ENCODE results near the gene GPR139.

Gene GPR139

GRCh38 chr16:20073203-20074098, at the start of gene GPR139:
GPR139 (minus strand) TSS chr16:20073890; CDS start chr16:20073616, 274 bp downstream.
- Mint-ChIP-seq H3K36me3 (ENCODE audit: insufficient read depth) (peaks cover 2% of the 10 kb centered on the region), H3K9me3 (peaks cover 7% of the 10 kb centered on the region), H3K4me3 (no peak within 1 kb of the TSS), H3K27me3 (peaks cover 44% of the 10 kb centered on the region), H3K27ac (ENCODE audit: low read depth) (no peak within 1 kb of the TSS), H3K4me1 (no peaks in the 10 kb centered on the region)
- DNase-seq (ENCODE audit: low spot score in 2 of 2), result no peak
- no peak for ATAC-seq (replicated peaks; ENCODE audit: extremely low read depth, poor library complexity, severe bottlenecking)

- no peaks in the 10 kb centered on the region for H3K4me1 Mint-ChIP-seq
- no peak for DNase-seq (ENCODE audit: low spot score in 2 of 2)
- no peak for ATAC-seq (replicated peaks; ENCODE audit: extremely low read depth, poor library complexity, severe bottlenecking)
- H3K27ac Mint-ChIP-seq (ENCODE audit: low read depth), result no peak overlapping the region
- H3K27me3 Mint-ChIP-seq, result peaks cover 22% of the 10 kb centered on the region
- H3K36me3 Mint-ChIP-seq (ENCODE audit: insufficient read depth), result peaks cover 2% of the 10 kb centered on the region
- peaks cover 15% of the 10 kb centered on the region for H3K9me3 Mint-ChIP-seq
- no peak overlapping the region for H3K4me3 Mint-ChIP-seq
Observed at GRCh38 chr16:20122011-20122410, 48.3 kb upstream of the GPR139 start.

DNA sequence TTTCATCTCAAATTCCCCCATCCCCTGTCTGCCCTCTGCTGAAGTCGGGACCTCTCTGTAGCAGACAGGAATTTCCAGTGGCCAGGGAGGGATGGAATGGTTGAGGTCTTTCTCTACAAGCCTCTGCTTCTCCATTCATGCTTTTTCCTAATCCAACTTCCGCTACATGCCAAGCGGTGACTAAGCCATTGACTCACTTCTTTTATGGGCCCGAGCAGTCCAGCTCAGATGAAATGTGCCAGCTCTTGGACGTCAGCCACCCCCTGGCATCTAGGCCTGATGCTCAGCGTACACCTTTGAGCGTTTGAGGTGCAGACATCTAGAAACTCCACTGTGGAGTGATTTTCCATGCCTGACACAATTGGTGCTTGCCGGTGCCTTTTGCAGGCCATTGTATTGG, 40.7 kb upstream of the GPR139 start:
- no peak for ATAC-seq (replicated peaks; ENCODE audit: extremely low read depth, poor library complexity, severe bottlenecking)
- Mint-ChIP-seq H3K27ac (ENCODE audit: low read depth) (no peak overlapping the region), H3K4me3 (no peak overlapping the region), H3K36me3 (ENCODE audit: insufficient read depth) (no peaks in the 10 kb centered on the region), H3K4me1 (no peaks in the 10 kb centered on the region), H3K9me3 (no peaks in the 10 kb centered on the region), H3K27me3 (peaks cover 10% of the 10 kb centered on the region)
- no peak for DNase-seq (ENCODE audit: low spot score in 2 of 2)

DNA sequence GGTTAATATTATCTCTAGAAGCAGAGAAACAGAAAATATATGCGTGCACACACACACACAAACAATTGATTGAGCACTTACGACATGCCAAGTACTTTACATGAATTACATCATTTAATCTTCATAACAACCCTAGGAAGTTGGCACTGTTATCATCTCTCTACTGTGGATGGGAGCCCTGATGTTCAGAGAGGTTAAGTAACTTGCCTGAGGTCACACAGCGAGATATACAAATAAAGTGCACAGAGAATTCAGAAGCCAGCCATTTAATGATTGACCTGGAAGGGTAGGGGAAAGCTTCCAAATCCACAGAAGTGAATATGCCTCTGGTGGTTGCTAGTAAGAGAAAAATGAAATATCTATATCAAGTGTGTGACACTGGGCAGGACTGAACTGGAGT, 37.5 kb upstream of the GPR139 start:
- no peak for DNase-seq (ENCODE audit: low spot score in 2 of 2)
- H3K27ac Mint-ChIP-seq (ENCODE audit: low read depth), result no peak overlapping the region
- no peaks in the 10 kb centered on the region for H3K4me1 Mint-ChIP-seq
- H3K27me3 Mint-ChIP-seq, result peaks cover 7% of the 10 kb centered on the region
- ATAC-seq (replicated peaks; ENCODE audit: extremely low read depth, poor library complexity, severe bottlenecking), result no peak
- H3K4me3 Mint-ChIP-seq, result no peak overlapping the region
- peaks cover 6% of the 10 kb centered on the region for H3K9me3 Mint-ChIP-seq
- H3K36me3 Mint-ChIP-seq (ENCODE audit: insufficient read depth), result peaks cover 2% of the 10 kb centered on the region

GRCh38 chr16:20107083-20107482, 33.4 kb upstream of the GPR139 start:
- H3K27ac Mint-ChIP-seq (ENCODE audit: low read depth), result no peak overlapping the region
- peaks cover 7% of the 10 kb centered on the region for H3K27me3 Mint-ChIP-seq
- peaks cover 14% of the 10 kb centered on the region for H3K9me3 Mint-ChIP-seq
- DNase-seq (ENCODE audit: low spot score in 2 of 2) (no peak), ATAC-seq (replicated peaks; ENCODE audit: extremely low read depth, poor library complexity, severe bottlenecking) (no peak)
- peaks cover 2% of the 10 kb centered on the region for H3K36me3 Mint-ChIP-seq (ENCODE audit: insufficient read depth)
- no peak overlapping the region for H3K4me3 Mint-ChIP-seq
- no peaks in the 10 kb centered on the region for H3K4me1 Mint-ChIP-seq

DNA sequence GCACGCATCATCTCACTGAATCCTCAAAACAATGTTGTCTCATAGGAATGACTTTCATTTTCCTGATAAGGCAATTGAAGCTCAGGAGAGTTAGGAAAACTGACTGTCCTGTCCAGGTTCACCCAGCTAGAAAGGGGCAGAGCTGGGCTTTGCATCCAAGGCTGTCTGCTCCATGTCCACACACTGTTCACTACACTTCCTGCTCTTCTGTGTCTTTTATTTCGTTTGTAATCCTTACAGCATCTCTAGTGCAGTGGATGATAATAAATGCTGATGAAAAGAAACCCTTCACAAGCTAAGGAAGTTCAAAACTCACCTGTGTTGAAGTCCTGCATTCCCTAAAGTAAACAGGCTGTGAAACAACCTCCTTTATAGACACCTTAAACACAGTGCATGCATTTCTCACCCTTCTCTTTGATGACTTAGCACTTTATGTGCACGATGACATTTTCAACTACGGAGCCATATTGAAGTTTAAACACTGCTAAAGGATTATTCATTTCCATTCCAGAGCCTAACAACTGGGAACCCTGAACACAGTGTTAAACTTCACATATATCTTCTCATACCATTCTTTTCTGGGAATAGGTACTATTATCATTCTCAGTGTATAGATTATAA, 31.0 kb upstream of the GPR139 start:
- H3K27me3 Mint-ChIP-seq, result peaks cover 7% of the 10 kb centered on the region
- H3K36me3 Mint-ChIP-seq (ENCODE audit: insufficient read depth), result peaks cover 2% of the 10 kb centered on the region
- no peaks in the 10 kb centered on the region for H3K4me1 Mint-ChIP-seq
- ATAC-seq (replicated peaks; ENCODE audit: extremely low read depth, poor library complexity, severe bottlenecking), result no peak
- peaks cover 19% of the 10 kb centered on the region for H3K9me3 Mint-ChIP-seq
- H3K4me3 Mint-ChIP-seq, result no peak overlapping the region
- no peak overlapping the region for H3K27ac Mint-ChIP-seq (ENCODE audit: low read depth)
- no peak for DNase-seq (ENCODE audit: low spot score in 2 of 2)

DNA sequence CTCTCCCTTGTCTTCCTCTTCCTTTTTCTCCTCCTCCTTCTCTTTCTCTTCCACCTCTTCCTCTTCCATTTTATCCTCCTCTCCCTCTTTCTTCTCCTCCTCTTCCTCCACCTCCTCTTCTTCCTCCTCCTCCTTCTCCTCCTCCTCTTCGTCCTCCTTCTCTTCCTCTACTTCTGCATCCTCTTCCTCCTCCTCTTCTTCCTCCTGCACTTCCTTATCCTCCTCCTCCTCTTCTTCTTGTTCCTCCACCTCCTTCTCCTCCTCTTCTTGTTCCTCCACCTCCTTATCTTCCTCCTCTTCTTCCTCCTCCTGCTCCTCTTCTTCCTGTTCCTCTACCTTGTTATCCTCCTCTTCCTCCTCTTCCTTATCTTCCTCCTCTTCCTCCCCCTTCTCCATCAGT, 28.8 kb upstream of the GPR139 start:
- H3K27me3 Mint-ChIP-seq, result no peaks in the 10 kb centered on the region
- H3K4me1 Mint-ChIP-seq, result no peaks in the 10 kb centered on the region

GRCh38 chr16:20102021-20102420, 28.3 kb upstream of the GPR139 start:
- ATAC-seq (replicated peaks; ENCODE audit: extremely low read depth, poor library complexity, severe bottlenecking), result no peak
- Mint-ChIP-seq H3K36me3 (ENCODE audit: insufficient read depth) (peaks cover 2% of the 10 kb centered on the region), H3K4me1 (no peaks in the 10 kb centered on the region), H3K27ac (ENCODE audit: low read depth) (no peak overlapping the region), H3K27me3 (peaks cover 4% of the 10 kb centered on the region), H3K9me3 (peaks cover 18% of the 10 kb centered on the region), H3K4me3 (no peak overlapping the region)
- DNase-seq (ENCODE audit: low spot score in 2 of 2), result no peak

More for the DNA sequence above, 28.8 kb upstream of the GPR139 start:
- ATAC-seq (replicated peaks; ENCODE audit: extremely low read depth, poor library complexity, severe bottlenecking) (no peak), DNase-seq (ENCODE audit: low spot score in 2 of 2) (no peak)
- Mint-ChIP-seq H3K4me3 (no peak overlapping the region), H3K27ac (ENCODE audit: low read depth) (no peak overlapping the region), H3K9me3 (peaks cover 18% of the 10 kb centered on the region), H3K36me3 (ENCODE audit: insufficient read depth) (peaks cover 2% of the 10 kb centered on the region)

DNA sequence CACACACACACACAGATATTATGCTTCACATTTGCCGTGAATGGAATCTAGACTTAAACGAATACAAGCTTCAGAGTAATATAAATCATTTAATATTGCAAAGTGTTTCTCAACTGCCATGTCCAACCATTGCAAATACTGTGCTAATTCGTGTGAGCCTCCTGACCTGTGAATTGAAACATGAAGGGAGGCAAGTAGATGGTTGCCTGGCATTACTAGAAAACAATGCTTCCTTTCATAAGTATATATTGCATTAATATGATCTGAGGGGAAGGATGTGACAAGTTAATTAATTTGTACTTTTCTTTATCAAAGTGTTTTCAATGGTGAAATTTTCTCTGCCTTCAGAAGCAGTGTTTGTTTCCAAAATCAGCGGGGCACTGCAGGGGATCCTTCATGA, 25.7 kb upstream of the GPR139 start:
- Mint-ChIP-seq H3K9me3 (peaks cover 22% of the 10 kb centered on the region), H3K36me3 (ENCODE audit: insufficient read depth) (no peaks in the 10 kb centered on the region), H3K27ac (ENCODE audit: low read depth) (no peak overlapping the region), H3K4me3 (no peak overlapping the region), H3K4me1 (no peaks in the 10 kb centered on the region), H3K27me3 (peaks cover 8% of the 10 kb centered on the region)
- no peak for ATAC-seq (replicated peaks; ENCODE audit: extremely low read depth, poor library complexity, severe bottlenecking)
- DNase-seq (ENCODE audit: low spot score in 2 of 2), result no peak

DNA sequence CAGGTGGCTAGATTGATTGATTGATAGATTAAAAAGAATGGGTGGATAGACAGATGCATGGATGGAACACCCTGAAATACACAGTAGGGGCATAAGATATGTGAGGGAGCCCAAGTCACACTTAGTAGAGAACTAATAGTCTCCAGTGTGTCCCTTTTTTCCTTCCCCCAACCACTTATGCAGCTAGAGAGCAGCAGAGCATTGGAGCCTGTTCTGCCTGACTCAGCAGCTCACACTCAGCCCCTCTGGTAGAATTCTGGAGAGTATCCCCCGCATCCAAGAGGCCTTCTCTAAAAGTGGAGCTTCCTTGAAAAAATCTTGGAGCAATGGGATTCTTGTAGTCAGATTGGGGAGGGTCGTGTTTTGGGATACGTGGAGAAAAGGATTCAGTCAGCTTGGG, 20.5 kb upstream of the GPR139 start:
- Mint-ChIP-seq H3K4me3 (no peak overlapping the region), H3K9me3 (peaks cover 9% of the 10 kb centered on the region), H3K36me3 (ENCODE audit: insufficient read depth) (no peaks in the 10 kb centered on the region), H3K27ac (ENCODE audit: low read depth) (no peak overlapping the region), H3K27me3 (peaks cover 8% of the 10 kb centered on the region), H3K4me1 (no peaks in the 10 kb centered on the region)
- DNase-seq (ENCODE audit: low spot score in 2 of 2), result no peak
- ATAC-seq (replicated peaks; ENCODE audit: extremely low read depth, poor library complexity, severe bottlenecking), result no peak

- DNase-seq (ENCODE audit: low spot score in 2 of 2), result no peak
- Mint-ChIP-seq H3K27me3 (no peaks in the 10 kb centered on the region), H3K4me1 (no peaks in the 10 kb centered on the region), H3K36me3 (ENCODE audit: insufficient read depth) (no peaks in the 10 kb centered on the region), H3K27ac (ENCODE audit: low read depth) (no peak overlapping the region), H3K9me3 (no peaks in the 10 kb centered on the region), H3K4me3 (no peak overlapping the region)
- ATAC-seq (replicated peaks; ENCODE audit: extremely low read depth, poor library complexity, severe bottlenecking), result no peak
Observed at GRCh38 chr16:20089246-20089965, 15.7 kb upstream of the GPR139 start.

DNA sequence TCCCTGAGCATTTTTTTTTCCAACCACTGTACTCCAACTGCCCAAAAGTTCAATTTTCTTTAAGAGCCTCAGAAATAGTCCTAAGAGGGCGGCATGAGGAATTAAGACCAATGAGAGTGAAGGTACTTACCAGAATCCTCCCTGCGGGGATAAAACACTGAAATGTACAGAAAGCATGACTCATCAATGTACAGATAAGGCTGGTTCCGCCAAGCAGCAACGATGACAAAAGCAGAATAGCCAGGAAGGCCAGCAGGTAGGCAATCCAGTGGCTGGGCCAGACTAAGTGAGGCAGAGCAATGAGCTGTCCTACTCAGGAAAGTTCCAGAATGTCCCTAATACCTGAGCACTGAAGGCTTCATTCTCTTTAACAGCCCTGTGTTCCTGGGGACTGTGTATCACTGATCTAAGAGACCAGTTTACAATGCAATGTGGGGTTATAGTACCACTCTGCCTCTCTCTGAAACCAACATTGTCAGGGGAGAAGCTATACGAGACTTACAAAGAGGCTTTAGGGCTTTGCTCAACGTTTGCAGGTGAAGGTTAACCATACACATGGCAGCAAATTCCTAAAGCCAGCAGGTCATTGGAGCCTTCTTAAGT, 11.0 kb upstream of the GPR139 start:
- Mint-ChIP-seq H3K27me3 (no peaks in the 10 kb centered on the region), H3K4me1 (no peaks in the 10 kb centered on the region), H3K9me3 (no peaks in the 10 kb centered on the region), H3K36me3 (ENCODE audit: insufficient read depth) (no peaks in the 10 kb centered on the region), H3K4me3 (no peak overlapping the region), H3K27ac (ENCODE audit: low read depth) (no peak overlapping the region)
- DNase-seq (ENCODE audit: low spot score in 2 of 2), result no peak
- ATAC-seq (replicated peaks; ENCODE audit: extremely low read depth, poor library complexity, severe bottlenecking), result no peak

Data from central memory CD8-positive, alpha-beta T cell (primary cell).